DOHH2 (cell line): Measurements from ENCODE around the gene GATA5.

Experiments
- H3F3A ChIP-seq: fragments of 200-600 bp; sonication (generic), shearing (Covaris generic); 2 replicates; pipeline ENCODE4 v1.6.0; 2016; ENCODE audit warnings: antibody characterized with exemption, mild to moderate bottlenecking; ENCODE audit not compliant: control insufficient read depth, insufficient read depth
- H3K27ac ChIP-seq: fragments of 200-600 bp; sonication (generic); 2 replicates; pipeline ENCODE4 v1.5.1; 2014; ENCODE audit warnings: low read depth, mild to moderate bottlenecking, low read length, moderate library complexity
- H3K27me3 ChIP-seq: fragments of 200-600 bp; sonication (generic); 2 replicates; pipeline ENCODE4 v1.6.1; 2014; ENCODE audit warnings: mild to moderate bottlenecking, low read length, mixed read lengths; ENCODE audit not compliant: control insufficient read depth
- H3K36me3 ChIP-seq: fragments of 200-600 bp; sonication (generic); 2 replicates; pipeline ENCODE4 v1.6.1; 2014; ENCODE audit warnings: mild to moderate bottlenecking, low read length, moderate library complexity, mixed read lengths; ENCODE audit not compliant: control insufficient read depth
- H3K4me1 ChIP-seq: fragments of 200-600 bp; sonication (generic); 2 replicates; pipeline ENCODE4 v1.6.1; 2014; ENCODE audit warnings: mild to moderate bottlenecking, low read length, mixed read lengths; ENCODE audit not compliant: control insufficient read depth
- H3K4me2 ChIP-seq: fragments of 200-600 bp; sonication (generic); 2 replicates; pipeline ENCODE4 v1.6.0; 2014; ENCODE audit warnings: mild to moderate bottlenecking, low read length, moderate library complexity
- H3K4me3 ChIP-seq: fragments of 200-600 bp; sonication (generic); 2 replicates; pipeline ENCODE4 v1.5.1; 2014; ENCODE audit warnings: mild to moderate bottlenecking, low read length, mixed read lengths
- H3K79me2 ChIP-seq: fragments of 200-600 bp; sonication (generic); 2 replicates; pipeline ENCODE4 v1.6.1; 2014; ENCODE audit warnings: mild to moderate bottlenecking, low read length, mixed read lengths; ENCODE audit not compliant: control insufficient read depth
- H3K9me2 ChIP-seq: fragments of 200-600 bp; sonication (generic); replicated peaks from 2 replicates; pipeline ENCODE4 v1.6.1; 2014; ENCODE audit warnings: mild to moderate bottlenecking, low read length, mixed read lengths; ENCODE audit not compliant: control insufficient read depth
- H3K9me3 ChIP-seq: fragments of 200-600 bp; sonication (generic); 2 replicates; pipeline ENCODE4 v1.6.1; 2014; ENCODE audit warnings: antibody characterized with exemption, low read length, mixed read lengths; ENCODE audit not compliant: control insufficient read depth, insufficient read depth
- H4K20me1 ChIP-seq: fragments of 200-600 bp; sonication (generic); 2 replicates; pipeline ENCODE4 v1.6.0; 2014; ENCODE audit warnings: low read depth, mild to moderate bottlenecking, antibody characterized with exemption, low read length, moderate library complexity; ENCODE audit not compliant: control insufficient read depth, insufficient read depth
- EZH2phosphoT487 ChIP-seq: fragments of 200-600 bp; sonication (generic); IDR thresholded peaks from 2 replicates; pipeline ENCODE4 v1.6.1; 2017; ENCODE audit warnings: borderline replicate concordance, mild to moderate bottlenecking, antibody characterized with exemption, low read length, moderate library complexity, mixed read lengths
- TF ChIP-seq, protein P1 (sequence below): fragments of 200-600 bp; sonication (generic); IDR thresholded peaks from one replicate; pipeline ENCODE4 v1.5.1; 2014; ENCODE audit warnings: antibody characterized with exemption, mild to moderate bottlenecking, low read depth, low read length; ENCODE audit not compliant: poor library complexity, severe bottlenecking

The GATA5 gene

DNA sequence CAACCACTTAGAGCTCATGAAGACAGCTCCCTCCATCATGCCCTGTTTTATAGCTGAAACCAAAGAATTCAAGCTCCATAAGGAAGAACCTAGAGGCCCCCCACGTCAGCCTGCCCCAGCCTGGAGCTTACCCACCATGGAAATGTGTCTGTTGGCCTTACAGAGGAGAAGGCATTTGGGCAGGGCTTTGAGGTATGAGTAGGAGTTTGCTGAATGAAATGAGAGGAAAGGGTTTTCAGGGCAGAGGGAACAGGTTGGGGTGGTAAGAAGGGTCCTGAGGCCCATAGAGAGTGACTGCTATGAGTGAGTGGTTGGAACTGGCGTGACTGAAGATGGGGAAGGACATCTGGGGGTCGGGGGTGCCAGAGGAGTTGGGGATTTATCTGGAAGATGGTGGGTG is 12.7 kb upstream of the GATA5 start:
- H4K20me1 ChIP-seq: no peaks in the 10 kb centered on the region
- no peak overlapping the region for H3K4me3 ChIP-seq
- peaks cover 40% of the 10 kb centered on the region for H3K27me3 ChIP-seq
- peaks cover 1% of the 10 kb centered on the region for H3K4me1 ChIP-seq
- TF ChIP-seq, protein P1, sequence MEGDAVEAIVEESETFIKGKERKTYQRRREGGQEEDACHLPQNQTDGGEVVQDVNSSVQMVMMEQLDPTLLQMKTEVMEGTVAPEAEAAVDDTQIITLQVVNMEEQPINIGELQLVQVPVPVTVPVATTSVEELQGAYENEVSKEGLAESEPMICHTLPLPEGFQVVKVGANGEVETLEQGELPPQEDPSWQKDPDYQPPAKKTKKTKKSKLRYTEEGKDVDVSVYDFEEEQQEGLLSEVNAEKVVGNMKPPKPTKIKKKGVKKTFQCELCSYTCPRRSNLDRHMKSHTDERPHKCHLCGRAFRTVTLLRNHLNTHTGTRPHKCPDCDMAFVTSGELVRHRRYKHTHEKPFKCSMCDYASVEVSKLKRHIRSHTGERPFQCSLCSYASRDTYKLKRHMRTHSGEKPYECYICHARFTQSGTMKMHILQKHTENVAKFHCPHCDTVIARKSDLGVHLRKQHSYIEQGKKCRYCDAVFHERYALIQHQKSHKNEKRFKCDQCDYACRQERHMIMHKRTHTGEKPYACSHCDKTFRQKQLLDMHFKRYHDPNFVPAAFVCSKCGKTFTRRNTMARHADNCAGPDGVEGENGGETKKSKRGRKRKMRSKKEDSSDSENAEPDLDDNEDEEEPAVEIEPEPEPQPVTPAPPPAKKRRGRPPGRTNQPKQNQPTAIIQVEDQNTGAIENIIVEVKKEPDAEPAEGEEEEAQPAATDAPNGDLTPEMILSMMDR: no peak
- no peak for TF ChIP-seq EZH2phosphoT487
- no peaks in the 10 kb centered on the region for H3K36me3 ChIP-seq
- no peaks in the 10 kb centered on the region for H3K79me2 ChIP-seq
- no peak overlapping the region for H3K4me2 ChIP-seq
- H3K9me3 ChIP-seq: no peaks in the 10 kb centered on the region
- H3K9me2 ChIP-seq: no peaks in the 10 kb centered on the region
- H3K27ac ChIP-seq: no peak overlapping the region
- no peaks in the 10 kb centered on the region for H3F3A ChIP-seq

DNA sequence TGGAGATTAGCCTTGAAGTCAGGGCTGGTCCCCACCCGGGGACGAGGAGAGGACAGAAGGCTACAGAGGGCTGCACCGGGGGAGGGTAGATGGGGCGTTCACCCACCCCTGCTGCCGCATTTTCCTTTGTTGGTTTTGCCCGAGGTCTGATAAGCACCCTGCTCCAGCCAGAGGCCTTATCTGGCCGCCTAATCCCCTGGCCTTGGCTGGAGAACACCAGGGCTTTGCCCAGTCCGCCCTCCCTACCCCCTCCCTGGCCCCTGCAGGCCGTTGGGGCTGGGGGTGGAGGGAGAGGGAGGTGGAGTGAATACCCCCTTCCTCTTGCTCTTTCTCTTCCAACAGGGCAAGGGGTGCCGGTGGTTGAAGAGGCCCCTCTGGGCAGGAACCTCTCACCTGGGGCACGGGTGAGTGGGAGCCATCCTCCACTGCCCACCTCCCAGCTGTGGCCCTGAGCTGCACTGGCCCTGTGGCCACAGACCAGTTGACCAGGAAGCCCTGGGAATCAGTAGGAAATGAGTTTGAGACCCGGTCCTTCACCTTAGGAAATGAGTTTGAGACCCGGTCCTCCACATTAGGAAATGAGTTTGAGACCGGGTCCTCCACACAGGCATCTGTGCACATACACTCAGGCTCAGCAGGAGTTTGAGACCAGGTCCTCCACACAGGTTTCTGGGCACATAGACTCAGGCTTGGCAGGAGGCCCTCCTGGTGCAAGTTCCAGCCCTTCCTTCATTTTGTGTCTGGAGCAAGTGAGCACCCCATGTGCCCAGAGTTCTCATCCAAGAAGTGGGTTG is 12.0 kb upstream of the GATA5 start:
- no peak overlapping the region for H3K27ac ChIP-seq
- no peak overlapping the region for H3K4me2 ChIP-seq
- H4K20me1 ChIP-seq: no peaks in the 10 kb centered on the region
- H3K9me2 ChIP-seq: no peaks in the 10 kb centered on the region
- no peaks in the 10 kb centered on the region for H3K36me3 ChIP-seq
- no peaks in the 10 kb centered on the region for H3K9me3 ChIP-seq
- H3K4me3 ChIP-seq: no peak overlapping the region
- H3K27me3 ChIP-seq: peaks cover 45% of the 10 kb centered on the region
- H3F3A ChIP-seq: no peaks in the 10 kb centered on the region
- H3K4me1 ChIP-seq: no peaks in the 10 kb centered on the region
- no peaks in the 10 kb centered on the region for H3K79me2 ChIP-seq
- TF ChIP-seq, protein P1: no peak
- no peak for TF ChIP-seq EZH2phosphoT487

DNA sequence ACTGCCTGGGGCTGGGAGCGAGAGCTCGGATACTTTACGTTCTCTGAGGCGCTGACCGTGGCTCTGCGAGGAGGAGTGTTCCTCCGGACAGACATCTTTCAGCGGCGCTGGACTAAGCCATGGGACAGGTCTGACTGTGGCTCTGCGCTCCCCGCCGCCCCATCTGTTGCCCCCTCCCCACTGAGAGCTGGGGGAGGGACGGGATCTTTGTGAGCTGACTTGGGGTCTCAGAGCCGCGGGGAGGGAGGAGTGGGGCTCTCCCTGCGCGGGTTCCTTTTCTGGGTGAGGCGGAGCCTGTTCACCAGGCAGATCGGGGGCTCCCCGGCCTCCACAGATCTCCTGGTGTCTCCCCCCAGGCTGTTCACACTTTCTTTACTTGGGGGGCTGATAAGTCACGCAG is 11.3 kb upstream of the GATA5 start:
- H3F3A ChIP-seq: no peaks in the 10 kb centered on the region
- H3K27me3 ChIP-seq: peaks cover 51% of the 10 kb centered on the region
- H3K9me3 ChIP-seq: no peaks in the 10 kb centered on the region
- H3K79me2 ChIP-seq: no peaks in the 10 kb centered on the region
- no peaks in the 10 kb centered on the region for H3K9me2 ChIP-seq
- H3K4me2 ChIP-seq: no peak overlapping the region
- no peaks in the 10 kb centered on the region for H3K36me3 ChIP-seq
- no peaks in the 10 kb centered on the region for H3K4me1 ChIP-seq
- TF ChIP-seq, protein P1: no peak
- TF ChIP-seq EZH2phosphoT487: no peak
- no peak overlapping the region for H3K27ac ChIP-seq
- H4K20me1 ChIP-seq: no peaks in the 10 kb centered on the region
- no peak overlapping the region for H3K4me3 ChIP-seq
